Gastrocnemius medialis (tissue), 4 donors: ENCODE measurements around the gene PTGER1. TPM values are rescaled to one million over a fixed set of nuclear protein-coding genes. Genes with fewer than 3 reads are reported as not detected.

Experiments
- ATAC-seq, 2 donors: fragments of 150-250 bp; one replicate each; pipeline ENCODE4 v1.9.1; 2016
- DNase-seq, 2 donors: peaks; one replicate each; pipeline ENCODE4 v3.0.0-alpha.2; 2019
- H3K27ac ChIP-seq, 4 donors: fragments of 200-600 bp; sonication (generic); 1 replicate in 1 of 4; 2 replicates in 3 of 4; pipeline ENCODE4 v1.5.1; 2016 to 2018; ENCODE audit warnings: mild to moderate bottlenecking in 2 of 4, moderate library complexity in 1 of 4
- H3K27me3 ChIP-seq, 3 donors: fragments of 200-600 bp; sonication (generic) in 2 of 3; 1 replicate in 1 of 3; 2 replicates in 2 of 3; pipeline versions ENCODE4 v1.5.1 to v1.6.0; 2016 to 2019; ENCODE audit warnings: mild to moderate bottlenecking in 1 of 3, moderate library complexity in 1 of 3
- H3K36me3 ChIP-seq, 2 donors: fragments of 200-600 bp; sonication (generic) in 1 of 2; one replicate each; pipeline ENCODE4 v1.5.1; 2017 to 2018
- H3K4me1 ChIP-seq, 2 donors: fragments of 200-600 bp; sonication (generic) in 1 of 2; one replicate each; pipeline ENCODE4 v1.5.1; 2016 to 2017; ENCODE audit warnings: mild to moderate bottlenecking in 2 of 2
- H3K4me3 ChIP-seq, 4 donors: fragments of 200-600 bp; sonication (generic) in 3 of 4; 1 replicate in 1 of 4; 2 replicates in 3 of 4; pipeline ENCODE4 v1.5.1; 2016 to 2019; ENCODE audit warnings: mild to moderate bottlenecking in 2 of 4
- H3K9me3 ChIP-seq, 3 donors: fragments of 200-600 bp; sonication (generic) in 2 of 3; 1 replicate in 1 of 3; 2 replicates in 2 of 3; pipeline ENCODE4 v1.5.1; 2016 to 2019
- CTCF ChIP-seq, 5 experiments: fragments of 450-650 bp in 3 of 5; fragments of 200-600 bp in 2 of 5; sonication (generic) in 2 of 5; IDR thresholded peaks in 4 of 5; conservative IDR thresholded peaks in 1 of 5; 1 replicate in 4 of 5; 2 replicates in 1 of 5; pipeline ENCODE4 v1.5.1; 2016 to 2019; ENCODE audit warnings: antibody characterized with exemption in 5 of 5, mild to moderate bottlenecking in 3 of 5, moderate library complexity in 3 of 5
- POLR2A ChIP-seq, 2 donors: fragments of 450-650 bp; IDR thresholded peaks; one replicate each; pipeline ENCODE4 v1.6.1; 2017; ENCODE audit warnings: antibody characterized with exemption in 2 of 2, mild to moderate bottlenecking in 2 of 2, moderate library complexity in 2 of 2
- in situ Hi-C, 4 donors: fragments of 200-750 bp; cut with MboI; loops; one replicate each; pipeline versions ENCODE4 v1.15.0 to v1.8.0; 2017; ENCODE audit warnings: low sequenced_read_pairs in 4 of 4
- intact Hi-C: fragments of 100-400 bp; cut with DNase I; formaldehyde crosslinking; loops from one replicate; pipeline ENCODE4 v1.15.1; 2023; ENCODE audit warnings: low total_unique reads
- total RNA-seq, 4 donors: library from RNA; depleted of rRNA; stranded (reverse); fragments of >200 nt; gene quantifications; one replicate each; pipeline versions ENCODE4 v1.1.0 to v1.2.3, GENCODE V29; 2016

The PTGER1 gene
- total RNA-seq, 4 donors from 2014 or later = 0.29 TPM; not detected in 3

DNA sequence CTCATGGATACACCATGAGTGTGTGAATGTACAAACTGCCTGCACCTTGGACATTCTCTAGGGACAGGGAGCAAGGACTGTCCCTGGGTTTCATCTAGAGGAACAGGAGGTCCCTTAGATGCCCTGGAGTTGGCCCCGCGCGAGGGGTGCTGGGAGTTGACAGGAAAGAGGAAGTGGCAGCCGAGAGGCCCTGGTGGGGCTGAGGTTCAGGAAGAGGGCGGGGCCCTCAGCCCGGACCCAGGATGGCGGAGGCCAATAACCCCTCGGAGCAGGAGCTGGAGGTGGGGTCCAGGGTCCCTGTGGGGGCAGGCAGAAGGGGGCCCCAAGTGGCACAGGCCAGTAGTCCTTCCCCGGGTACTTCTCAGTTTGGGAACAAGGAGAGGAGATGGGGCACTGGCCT is 35.1 kb downstream of the PTGER1 start:
- peak overlapping the region in 2 of 4 donors; percentile 21 to 22 for H3K4me3 ChIP-seq
- H3K27ac ChIP-seq = peak overlapping the region in 3 of 4 donors; percentile 15 to 48 (median 40)
- H3K36me3 ChIP-seq = peaks cover 0 to 39% of the 10 kb centered on the region in 2 donors
- peak in 1 of 2 donors; percentile 32 for ATAC-seq
- intact Hi-C loops = no loop called here
- no peak for TF ChIP-seq CTCF (IDR thresholded peaks at IDR 0.05 in 4 of 5, conservative IDR thresholded peaks at IDR 0.05 in 1 of 5)
- TF ChIP-seq POLR2A (IDR thresholded peaks at IDR 0.05) = no peak
- in situ Hi-C loops = no loop called here
- peaks cover 4 to 14% of the 10 kb centered on the region in 2 donors for H3K4me1 ChIP-seq
- no peaks in the 10 kb centered on the region for H3K27me3 ChIP-seq
- no peaks in the 10 kb centered on the region for H3K9me3 ChIP-seq
- peak; percentile 22 to 42 for DNase-seq

DNA sequence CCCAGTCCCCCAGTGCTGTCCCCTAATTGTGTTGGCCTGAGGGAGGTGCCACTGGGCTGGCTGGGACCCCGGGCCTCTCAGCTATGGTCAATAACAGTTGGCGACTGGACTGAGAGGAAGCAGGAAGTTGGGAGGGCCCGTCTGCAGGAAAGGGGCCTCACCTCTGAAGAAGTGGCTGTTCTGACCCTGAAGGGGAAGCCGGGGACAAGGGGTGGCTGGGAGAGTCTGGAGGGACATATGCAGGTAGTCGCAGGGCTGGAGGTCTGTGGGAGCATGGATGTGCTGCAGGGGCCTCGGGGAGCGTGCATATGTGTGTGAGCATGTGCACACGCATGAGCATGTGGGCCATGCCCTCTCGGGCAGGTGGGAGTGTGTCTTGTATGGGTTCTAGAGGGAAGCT is 36.1 kb downstream of the PTGER1 start:
- H3K4me1 ChIP-seq = peaks cover 13 to 20% of the 10 kb centered on the region in 2 donors
- no peaks in the 10 kb centered on the region for H3K27me3 ChIP-seq
- intact Hi-C loops = no loop called here
- in situ Hi-C loops = no loop called here
- H3K4me3 ChIP-seq = no peak overlapping the region
- TF ChIP-seq CTCF (IDR thresholded peaks at IDR 0.05 in 4 of 5, conservative IDR thresholded peaks at IDR 0.05 in 1 of 5) = no peak
- no peak for TF ChIP-seq POLR2A (IDR thresholded peaks at IDR 0.05)
- no peaks in the 10 kb centered on the region for H3K9me3 ChIP-seq
- peaks cover 0 to 29% of the 10 kb centered on the region in 2 donors for H3K36me3 ChIP-seq
- ATAC-seq = no peak
- H3K27ac ChIP-seq = no peak overlapping the region
- no peak for DNase-seq

- no peak for ATAC-seq
- no peak overlapping the region for H3K27ac ChIP-seq
- TF ChIP-seq CTCF (IDR thresholded peaks at IDR 0.05 in 4 of 5, conservative IDR thresholded peaks at IDR 0.05 in 1 of 5) = no peak
- TF ChIP-seq POLR2A (IDR thresholded peaks at IDR 0.05) = no peak
- H3K36me3 ChIP-seq = peaks cover 0 to 15% of the 10 kb centered on the region in 2 donors
- H3K9me3 ChIP-seq = no peaks in the 10 kb centered on the region
- no peak for DNase-seq
- peaks cover 17 to 22% of the 10 kb centered on the region in 2 donors for H3K4me1 ChIP-seq
- in situ Hi-C loops = no loop called here
- intact Hi-C loops = no loop called here
- H3K27me3 ChIP-seq = no peaks in the 10 kb centered on the region
- H3K4me3 ChIP-seq = no peak overlapping the region
Measured at GRCh38 chr19:14437578-14438140, 37.5 kb downstream of the PTGER1 start.

DNA sequence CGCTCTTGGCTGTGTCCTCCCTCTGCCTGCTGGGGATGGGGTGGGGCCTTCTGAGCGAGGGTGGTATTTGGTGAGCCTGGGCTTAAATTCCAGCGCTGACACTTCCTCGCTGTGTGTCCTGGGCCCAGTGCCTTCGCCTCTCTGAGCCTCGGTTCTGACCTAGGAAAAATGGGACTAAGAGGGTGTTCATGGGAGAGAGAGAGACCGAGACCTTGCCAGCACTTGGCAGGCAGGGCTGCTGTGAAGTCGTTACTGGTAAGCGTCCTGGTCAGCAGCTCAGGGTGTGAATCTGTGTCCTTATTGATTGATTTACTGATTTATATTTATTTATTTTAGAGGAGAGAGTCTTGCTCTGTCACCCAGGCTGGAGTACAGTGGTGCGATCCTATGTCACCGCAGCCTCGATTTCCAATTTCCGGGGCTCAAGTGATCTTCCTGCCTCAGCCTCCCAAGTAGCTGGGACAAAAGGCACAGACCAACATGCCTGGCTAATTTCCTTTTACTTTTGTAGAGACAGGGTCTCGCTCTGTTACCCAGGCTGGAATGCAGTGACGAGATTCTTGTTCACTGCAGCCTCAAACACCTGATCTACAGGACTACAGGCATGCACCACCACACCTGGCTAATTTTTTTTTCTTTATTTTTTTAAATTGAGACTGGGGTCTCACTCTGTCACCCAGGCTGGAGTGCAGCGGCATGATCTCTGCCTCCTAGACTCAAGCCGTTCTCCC is 39.7 kb downstream of the PTGER1 start:
- Histone ChIP-seq H3K4me3 (peak overlapping the region in 3 of 4 donors; percentile 75 to 87 (median 84)), H3K4me1 (peaks cover 17 to 23% of the 10 kb centered on the region in 2 donors), H3K9me3 (no peaks in the 10 kb centered on the region), H3K36me3 (no peaks in the 10 kb centered on the region), H3K27me3 (peaks cover 0 to 6% (median 0%) of the 10 kb centered on the region in 3 donors), H3K27ac (peak overlapping the region; percentile 72 to 81 (median 76))
- ATAC-seq (no peak), DNase-seq (no peak)
- in situ Hi-C loops (no loop called here), intact Hi-C loops (no loop called here)
- TF ChIP-seq CTCF (IDR thresholded peaks at IDR 0.05 in 4 of 5, conservative IDR thresholded peaks at IDR 0.05 in 1 of 5) (no peak), POLR2A (IDR thresholded peaks at IDR 0.05) (no peak)
